C1 segment of cervical spinal cord (tissue), 14 donors: ENCODE results near the gene SLC6A19.

Source experiments
- DNase-seq, 14 donors: peaks; one replicate each; lab custom pipeline; 2025; lab: John Stamatoyannopoulos, UW

SLC6A19 gene

GRCh38 chr5:1195439-1195838, 6.0 kb upstream of the SLC6A19 start:
- no peak for DNase-seq

GRCh38 chr5:1195916-1196315, 5.5 kb upstream of the SLC6A19 start:
- no peak for DNase-seq

GRCh38 chr5:1196562-1196961, 4.8 kb upstream of the SLC6A19 start:
- no peak for DNase-seq

GRCh38 chr5:1197876-1198666, 3.3 kb upstream of the SLC6A19 start:
- no peak for DNase-seq

GRCh38 chr5:1199340-1199648, 2.1 kb upstream of the SLC6A19 start:
- DNase-seq = no peak

GRCh38 chr5:1199649-1200494, 1.5 kb upstream of the SLC6A19 start:
- no peak for DNase-seq

- DNase-seq = no peak
Observed at GRCh38 chr5:1200495-1201326, 684 bp upstream of the SLC6A19 start.

GRCh38 chr5:1202026-1202797, 817 bp downstream of the SLC6A19 start:
- DNase-seq = no peak

- no peak for DNase-seq
Observed at GRCh38 chr5:1202798-1203185, 1.4 kb downstream of the SLC6A19 start.

GRCh38 chr5:1203311-1203967, 2.0 kb downstream of the SLC6A19 start:
- no peak for DNase-seq

- no peak for DNase-seq
Observed at GRCh38 chr5:1203968-1204692, 2.7 kb downstream of the SLC6A19 start.

GRCh38 chr5:1204693-1205242, 3.4 kb downstream of the SLC6A19 start:
- no peak for DNase-seq

- DNase-seq = no peak
Observed at GRCh38 chr5:1205255-1206180, 4.1 kb downstream of the SLC6A19 start.

- no peak for DNase-seq
Observed at GRCh38 chr5:1206521-1207412, 5.4 kb downstream of the SLC6A19 start.

- no peak for DNase-seq
Observed at GRCh38 chr5:1207555-1207954, 6.2 kb downstream of the SLC6A19 start.

- DNase-seq = no peak
Observed at GRCh38 chr5:1208221-1208742, 6.9 kb downstream of the SLC6A19 start.

GRCh38 chr5:1208743-1209488, 7.5 kb downstream of the SLC6A19 start:
- DNase-seq = no peak
